ENCODE data around the gene VTI1A. TPM values are rescaled to one million over a fixed set of nuclear protein-coding genes. Genes with fewer than 3 reads are reported as not detected.
"Not testable (repeated sequence)": the region's sequence is repeated elsewhere in the genome, so short reads cannot be mapped to it uniquely, and the experiment has no call there.

Gene VTI1A
- total and polyA plus RNA-seq, 3 donors from 2014 or later = 25.5 to 85.9 (median 63.4) TPM

DNA sequence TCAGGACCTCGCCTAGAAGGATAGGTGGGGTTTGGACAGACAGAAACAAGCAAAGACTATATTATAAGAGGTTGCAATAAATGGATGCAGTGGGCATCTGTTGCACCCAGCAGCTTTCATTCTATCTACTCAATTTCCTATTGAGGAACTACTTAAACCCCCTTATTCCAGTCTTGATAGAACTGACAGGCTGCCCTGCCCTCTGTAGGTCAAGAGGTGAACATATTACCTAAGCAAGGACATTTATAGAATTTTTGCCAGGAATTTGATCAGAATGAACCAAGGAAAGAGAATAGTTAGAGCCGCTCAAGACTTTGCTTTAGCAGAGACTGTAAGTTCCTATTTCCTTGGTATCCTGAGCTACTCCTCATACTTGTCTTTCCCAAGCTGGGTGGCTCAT, 9.5 kb downstream of the VTI1A start:
- H3K4me1 ChIP-seq = peaks cover 2% of the 10 kb centered on the region
- H3K4me3 ChIP-seq = no peak overlapping the region
- no peak for TF ChIP-seq POLR2A (IDR thresholded peaks at IDR 0.05)
- TF ChIP-seq, protein P1, sequence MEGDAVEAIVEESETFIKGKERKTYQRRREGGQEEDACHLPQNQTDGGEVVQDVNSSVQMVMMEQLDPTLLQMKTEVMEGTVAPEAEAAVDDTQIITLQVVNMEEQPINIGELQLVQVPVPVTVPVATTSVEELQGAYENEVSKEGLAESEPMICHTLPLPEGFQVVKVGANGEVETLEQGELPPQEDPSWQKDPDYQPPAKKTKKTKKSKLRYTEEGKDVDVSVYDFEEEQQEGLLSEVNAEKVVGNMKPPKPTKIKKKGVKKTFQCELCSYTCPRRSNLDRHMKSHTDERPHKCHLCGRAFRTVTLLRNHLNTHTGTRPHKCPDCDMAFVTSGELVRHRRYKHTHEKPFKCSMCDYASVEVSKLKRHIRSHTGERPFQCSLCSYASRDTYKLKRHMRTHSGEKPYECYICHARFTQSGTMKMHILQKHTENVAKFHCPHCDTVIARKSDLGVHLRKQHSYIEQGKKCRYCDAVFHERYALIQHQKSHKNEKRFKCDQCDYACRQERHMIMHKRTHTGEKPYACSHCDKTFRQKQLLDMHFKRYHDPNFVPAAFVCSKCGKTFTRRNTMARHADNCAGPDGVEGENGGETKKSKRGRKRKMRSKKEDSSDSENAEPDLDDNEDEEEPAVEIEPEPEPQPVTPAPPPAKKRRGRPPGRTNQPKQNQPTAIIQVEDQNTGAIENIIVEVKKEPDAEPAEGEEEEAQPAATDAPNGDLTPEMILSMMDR (IDR thresholded peaks at IDR 0.05) = no peak
- H3K9me3 ChIP-seq = no peaks in the 10 kb centered on the region
- no peak for DNase-seq
- H3K27me3 ChIP-seq = no peaks in the 10 kb centered on the region
- intact Hi-C loops (cut with DNase I; ENCODE audit: low total_unique reads) = no loop called here
- no peaks in the 10 kb centered on the region for H3K36me3 ChIP-seq (ENCODE audit: low read depth, missing control alignments)
- 94 to 96% methylated on average over 2 of the region's 2 CpGs for WGBS, 2 donors
- H3K27ac ChIP-seq = no peak overlapping the region

DNA sequence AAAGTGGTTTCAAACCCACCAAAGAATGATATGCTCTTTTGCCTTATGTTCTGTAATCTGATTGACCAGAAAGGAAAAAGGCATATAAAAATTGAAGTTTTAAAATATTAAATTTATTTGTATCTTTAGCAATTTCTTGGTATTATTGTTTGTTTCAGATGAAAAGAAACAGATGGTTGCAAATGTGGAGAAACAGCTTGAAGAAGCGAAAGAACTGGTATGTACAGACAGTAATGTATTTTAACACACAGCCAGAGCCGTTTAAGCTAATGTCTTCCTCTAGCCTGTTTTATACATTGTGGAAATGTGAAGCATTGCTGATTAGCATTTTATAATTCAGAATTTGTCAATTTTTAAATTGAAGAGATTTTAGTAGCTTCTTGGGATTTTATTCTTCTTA, 13.4 kb downstream of the VTI1A start:
- no peaks in the 10 kb centered on the region for H3K27me3 ChIP-seq
- H3K4me3 ChIP-seq = no peak overlapping the region
- no peak for DNase-seq
- TF ChIP-seq, protein P1 (IDR thresholded peaks at IDR 0.05) = no peak
- no peak for TF ChIP-seq POLR2A (IDR thresholded peaks at IDR 0.05)
- WGBS, 2 donors = 90% methylated on average over 2 of the region's 2 CpGs
- intact Hi-C loops (cut with DNase I; ENCODE audit: low total_unique reads) = no loop called here
- no peaks in the 10 kb centered on the region for H3K4me1 ChIP-seq
- H3K9me3 ChIP-seq = no peaks in the 10 kb centered on the region
- no peak overlapping the region for H3K27ac ChIP-seq
- H3K36me3 ChIP-seq (ENCODE audit: low read depth, missing control alignments) = no peaks in the 10 kb centered on the region

DNA sequence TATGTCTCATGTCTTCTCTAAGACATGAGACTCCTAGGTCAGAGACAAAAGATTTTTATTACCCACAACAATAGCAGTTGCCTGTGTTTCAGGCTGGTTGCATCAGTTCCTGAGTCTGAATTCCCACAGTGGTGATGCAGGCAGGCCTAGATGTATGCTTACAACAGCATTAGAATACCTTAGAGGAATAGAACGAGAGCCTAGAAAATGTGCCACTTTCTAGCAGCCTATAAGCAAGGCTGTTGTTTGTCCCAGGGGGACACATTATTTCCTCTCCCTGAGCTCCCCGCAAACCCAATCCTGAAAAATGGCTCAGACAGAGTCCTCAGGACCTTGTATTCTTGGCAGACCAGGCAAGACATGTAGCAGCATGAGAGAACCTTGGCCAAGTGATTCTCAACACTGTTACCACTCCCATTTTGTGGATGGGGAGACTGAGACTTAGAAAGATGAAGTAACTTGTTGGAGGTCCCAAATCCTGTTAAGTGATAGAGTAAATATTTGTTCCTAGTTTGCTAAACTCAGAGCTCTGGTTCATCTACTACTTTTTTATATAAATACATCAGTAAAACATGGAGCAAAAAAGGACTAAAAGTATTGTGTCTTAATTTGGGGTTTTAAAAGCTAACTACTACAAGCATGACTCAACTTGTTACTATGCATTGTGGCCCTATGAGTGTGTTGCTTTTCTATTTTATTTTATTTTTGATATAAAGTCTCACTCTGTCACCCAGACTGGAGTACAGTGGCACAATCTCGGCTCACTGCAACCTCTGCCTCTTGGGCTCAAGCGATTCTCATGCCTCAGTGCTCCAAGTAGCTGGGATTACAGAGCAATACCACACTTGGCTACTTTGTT, 14.2 kb downstream of the VTI1A start:
- intact Hi-C loops (cut with DNase I; ENCODE audit: low total_unique reads) = no loop called here
- Histone ChIP-seq H3K9me3 (no peaks in the 10 kb centered on the region), H3K36me3 (ENCODE audit: low read depth, missing control alignments) (no peaks in the 10 kb centered on the region), H3K27ac (no peak overlapping the region), H3K4me3 (no peak overlapping the region), H3K4me1 (no peaks in the 10 kb centered on the region), H3K27me3 (no peaks in the 10 kb centered on the region)
- DNase-seq = no peak
- TF ChIP-seq, protein P1 (IDR thresholded peaks at IDR 0.05) = no peak
- no peak for TF ChIP-seq POLR2A (IDR thresholded peaks at IDR 0.05)
- 95 to 97% methylated on average over 4 of the region's 4 CpGs for WGBS, 2 donors

DNA sequence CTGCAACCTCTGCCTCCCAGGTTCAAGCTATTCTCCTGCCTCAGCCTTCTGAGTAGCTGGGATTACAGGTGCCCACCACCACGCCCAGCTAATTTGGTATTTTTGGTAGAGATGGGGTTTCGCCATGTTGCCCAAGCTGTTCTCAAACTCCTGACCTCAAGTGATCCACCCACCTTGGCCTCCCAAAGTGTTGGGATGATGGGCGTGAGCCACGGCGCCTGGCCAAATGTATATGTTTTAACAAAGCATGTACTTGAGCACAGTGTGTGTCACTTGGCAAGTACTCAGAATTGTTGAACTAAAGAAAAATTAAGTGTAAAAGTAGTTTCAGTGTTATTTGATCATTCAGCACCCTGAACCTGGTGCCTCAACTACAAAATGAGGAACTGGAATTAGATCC, 17.1 kb downstream of the VTI1A start:
- WGBS, 2 donors = 90 to 95% methylated on average over 5 of the region's 5 CpGs
- DNase-seq; intact Hi-C loops (cut with DNase I; ENCODE audit: low total_unique reads); H3K27me3 ChIP-seq; H3K9me3 ChIP-seq; H3K4me3 ChIP-seq; H3K4me1 ChIP-seq; H3K27ac ChIP-seq; H3K36me3 ChIP-seq (ENCODE audit: low read depth, missing control alignments): not testable (repeated sequence)

DNA sequence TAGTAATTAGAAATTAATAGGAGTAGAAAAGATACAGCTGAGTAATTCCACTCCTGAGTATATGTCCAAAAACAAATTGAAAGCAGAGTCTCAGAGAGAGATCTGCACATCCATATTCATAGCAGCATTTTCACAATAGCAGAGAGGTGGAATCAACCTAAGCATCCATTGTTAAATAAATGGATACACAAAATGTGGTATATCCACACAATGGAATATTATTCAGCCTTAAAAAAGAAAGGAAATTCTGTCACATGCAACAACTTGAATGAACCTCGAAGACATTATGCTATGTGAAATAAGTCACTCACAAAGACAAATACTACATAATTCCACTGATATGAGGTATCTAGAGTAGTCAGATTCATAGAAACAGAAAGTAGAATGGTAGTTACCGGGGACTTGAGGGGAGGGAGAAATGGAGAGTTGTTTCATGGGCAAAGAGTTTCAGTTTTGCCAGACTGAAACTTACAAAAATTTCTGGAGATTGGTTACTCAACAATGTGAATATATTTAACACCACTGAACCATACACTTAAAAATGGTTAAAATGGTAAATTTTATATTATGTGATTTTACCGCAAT, 18.4 kb downstream of the VTI1A start:
- Histone ChIP-seq H3K36me3 (ENCODE audit: low read depth, missing control alignments) (no peaks in the 10 kb centered on the region), H3K4me1 (no peaks in the 10 kb centered on the region), H3K9me3 (no peaks in the 10 kb centered on the region), H3K4me3 (no peak overlapping the region), H3K27ac (no peak overlapping the region), H3K27me3 (no peaks in the 10 kb centered on the region)
- intact Hi-C loops (cut with DNase I; ENCODE audit: low total_unique reads) = no loop called here
- TF ChIP-seq POLR2A (IDR thresholded peaks at IDR 0.05) = no peak
- TF ChIP-seq, protein P1 (IDR thresholded peaks at IDR 0.05) = no peak
- no peak for DNase-seq
- 92 to 95% methylated on average over 3 of the region's 3 CpGs for WGBS, 2 donors
